Ishikawa (cell line): ENCODE data around the gene SCYGR2.

ENCODE experiments used
- CEBPB ChIP-seq: IDR thresholded peaks from 2 replicates; pipeline ENCODE4 v1.6.1; 2012
- CREB1 ChIP-seq: IDR thresholded peaks from 2 replicates; pipeline ENCODE4 v1.6.1; 2012; ENCODE audit warnings: low read depth
- EGR1 ChIP-seq: IDR thresholded peaks from 2 replicates; pipeline ENCODE4 v1.6.1; 2012
- EP300 ChIP-seq: IDR thresholded peaks from 2 replicates; pipeline ENCODE4 v1.6.1; 2012; ENCODE audit warnings: borderline replicate concordance
- FOXM1 ChIP-seq: IDR thresholded peaks from 2 replicates; pipeline ENCODE4 v1.6.1; 2012; ENCODE audit warnings: low read depth, borderline replicate concordance
- MAX ChIP-seq: IDR thresholded peaks from 2 replicates; pipeline ENCODE4 v1.6.1; 2012
- NFIC ChIP-seq: IDR thresholded peaks from 2 replicates; pipeline ENCODE4 v1.6.1; 2012
- RAD21 ChIP-seq: IDR thresholded peaks from 2 replicates; pipeline ENCODE4 v1.6.1; 2012; ENCODE audit warnings: low read depth
- REST ChIP-seq: IDR thresholded peaks from 2 replicates; pipeline ENCODE4 v1.6.1; 2012; ENCODE audit warnings: low read depth, mild to moderate bottlenecking
- TAF1 ChIP-seq: IDR thresholded peaks from 2 replicates; pipeline ENCODE4 v1.6.1; 2012; ENCODE audit warnings: low read depth, mild to moderate bottlenecking
- TCF12 ChIP-seq: IDR thresholded peaks from 2 replicates; pipeline ENCODE4 v1.6.1; 2012; ENCODE audit warnings: low read depth
- TEAD4 ChIP-seq: IDR thresholded peaks from 2 replicates; pipeline ENCODE4 v1.6.1; 2012
- USF1 ChIP-seq: IDR thresholded peaks from 2 replicates; pipeline ENCODE4 v1.6.1; 2012
- YY1 ChIP-seq: IDR thresholded peaks from 2 replicates; pipeline ENCODE4 v1.6.1; 2012; ENCODE audit warnings: low read depth
- ZBTB7A ChIP-seq: IDR thresholded peaks from 2 replicates; pipeline ENCODE4 v1.6.1; 2012; ENCODE audit warnings: low read depth

SCYGR2 gene

GRCh38 chr2:227615181-227615580 is 16.5 kb downstream of the SCYGR2 start:
- no peak for TF ChIP-seq NFIC
- TF ChIP-seq TEAD4: no peak

GRCh38 chr2:227615906-227616305 is 17.2 kb downstream of the SCYGR2 start:
- TF ChIP-seq FOXM1 (no peak), YY1 (no peak), EP300 (no peak), ZBTB7A (no peak), CEBPB (no peak), TAF1 (no peak), RAD21 (no peak), MAX (no peak), USF1 (no peak), EGR1 (no peak), CREB1 (no peak), TEAD4 (no peak), NFIC (no peak), TCF12 (no peak), REST (no peak)

GRCh38 chr2:227616631-227617030 is 17.9 kb downstream of the SCYGR2 start:
- TF ChIP-seq EGR1 (no peak), TAF1 (no peak), NFIC (no peak), RAD21 (no peak), EP300 (no peak), YY1 (no peak), MAX (no peak), ZBTB7A (no peak), CREB1 (no peak), REST (no peak), FOXM1 (no peak)

- TF ChIP-seq EGR1 (no peak), EP300 (no peak), TCF12 (no peak)
Observed at GRCh38 chr2:227617316-227618230, 18.9 kb downstream of the SCYGR2 start, which contains the start of gene SCYGR4. TSS of gene SCYGR4 (plus strand) at chr2:227617498. CDS start at chr2:227617498, 0 bp downstream.

GRCh38 chr2:227623226-227623625 is 24.5 kb downstream of the SCYGR2 start:
- TF ChIP-seq REST (no peak), YY1 (no peak), MAX (no peak), EP300 (no peak), RAD21 (no peak), NFIC (no peak)
